MM.1S (cell line): ENCODE measurements around the gene FCHSD1.

Source experiments
- EZH2 ChIP-seq: fragments of 300-600 bp; sonication (generic); optimal IDR thresholded peaks from 2 replicates; pipeline ENCODE3; 2017; ENCODE audit warnings: low read depth, mild to moderate bottlenecking, antibody characterized with exemption, low read length, mixed read lengths
- TF ChIP-seq, protein P1 (sequence below): fragments of 300-600 bp; sonication (generic); IDR thresholded peaks from 2 replicates; pipeline ENCODE4 v1.5.1; 2016; ENCODE audit warnings: antibody characterized with exemption, low read length, mixed read lengths

DNA sequence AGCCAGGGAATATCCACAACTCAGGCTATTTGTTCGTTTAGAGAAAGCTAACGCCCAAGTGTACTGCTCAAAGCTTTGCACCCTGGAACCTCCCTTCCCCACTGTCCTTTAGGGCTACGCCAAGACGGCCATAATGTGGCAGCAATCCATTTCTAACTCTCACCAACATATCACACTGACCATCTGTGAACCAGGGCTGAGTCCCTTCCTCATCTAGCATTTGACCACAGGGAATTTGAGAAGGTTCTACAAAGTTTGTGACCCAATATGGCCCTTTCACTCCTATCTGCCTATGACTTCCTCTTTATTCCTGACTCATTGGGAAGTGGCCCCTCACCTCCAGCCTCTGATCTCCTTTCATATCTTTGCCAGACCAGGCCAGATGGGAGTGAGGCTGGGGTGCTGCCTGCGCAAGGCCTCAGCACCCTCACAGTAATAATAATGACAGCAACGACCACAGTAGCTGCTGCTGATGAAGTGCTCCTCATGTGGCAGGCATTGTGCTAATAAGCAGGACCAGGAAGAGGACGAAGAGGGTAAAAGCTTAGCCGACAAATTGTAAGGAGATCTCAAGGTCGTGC is 40.2 kb upstream of the FCHSD1 start:
- TF ChIP-seq, protein P1, sequence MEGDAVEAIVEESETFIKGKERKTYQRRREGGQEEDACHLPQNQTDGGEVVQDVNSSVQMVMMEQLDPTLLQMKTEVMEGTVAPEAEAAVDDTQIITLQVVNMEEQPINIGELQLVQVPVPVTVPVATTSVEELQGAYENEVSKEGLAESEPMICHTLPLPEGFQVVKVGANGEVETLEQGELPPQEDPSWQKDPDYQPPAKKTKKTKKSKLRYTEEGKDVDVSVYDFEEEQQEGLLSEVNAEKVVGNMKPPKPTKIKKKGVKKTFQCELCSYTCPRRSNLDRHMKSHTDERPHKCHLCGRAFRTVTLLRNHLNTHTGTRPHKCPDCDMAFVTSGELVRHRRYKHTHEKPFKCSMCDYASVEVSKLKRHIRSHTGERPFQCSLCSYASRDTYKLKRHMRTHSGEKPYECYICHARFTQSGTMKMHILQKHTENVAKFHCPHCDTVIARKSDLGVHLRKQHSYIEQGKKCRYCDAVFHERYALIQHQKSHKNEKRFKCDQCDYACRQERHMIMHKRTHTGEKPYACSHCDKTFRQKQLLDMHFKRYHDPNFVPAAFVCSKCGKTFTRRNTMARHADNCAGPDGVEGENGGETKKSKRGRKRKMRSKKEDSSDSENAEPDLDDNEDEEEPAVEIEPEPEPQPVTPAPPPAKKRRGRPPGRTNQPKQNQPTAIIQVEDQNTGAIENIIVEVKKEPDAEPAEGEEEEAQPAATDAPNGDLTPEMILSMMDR: no peak
- TF ChIP-seq EZH2: no peak
